GM13976 (cell line): ENCODE measurements around the gene ORC5.

Source experiments
- DNase-seq: peaks from one replicate; pipeline ENCODE4 v3.0.0; 2012; ENCODE audit warnings: low spot score
- in situ Hi-C: fragments of 300-500 bp; cut with MboI; formaldehyde crosslinking; loops from one replicate; pipeline ENCODE4 v1.12.0; 2022; ENCODE audit warnings: low sequenced_read_pairs, mixed read lengths, inconsistent platforms; ENCODE audit not compliant: unreplicated experiment
- TF ChIP-seq, protein P1 (sequence below): IDR thresholded peaks from 2 replicates; pipeline ENCODE4 v1.5.1; 2012; ENCODE audit warnings: borderline replicate concordance, mild to moderate bottlenecking; ENCODE audit not compliant: insufficient read depth; ENCODE audit errors: extremely low read depth, missing control alignments, control extremely low read depth

Gene ORC5

DNA sequence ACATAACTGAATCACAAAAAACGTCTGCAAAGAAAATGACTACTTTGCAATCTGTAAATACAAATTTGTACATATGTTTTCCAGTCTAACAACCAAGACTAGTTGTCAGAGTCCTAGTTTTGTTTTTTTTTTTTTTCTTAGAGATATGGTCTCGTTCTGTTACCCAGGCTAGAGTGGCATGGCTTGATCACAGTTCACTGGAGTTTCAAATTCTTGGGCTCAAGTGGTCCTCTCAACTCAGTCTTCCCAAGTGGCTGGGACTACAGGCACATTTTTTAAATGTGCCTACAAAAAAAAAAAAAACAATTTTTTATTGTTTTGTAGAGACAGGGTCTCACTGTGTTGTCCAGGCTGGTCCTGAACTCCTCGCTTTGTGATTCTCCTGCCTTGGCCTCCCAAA lies 70.8 kb downstream of the ORC5 start:
- TF ChIP-seq, protein P1, sequence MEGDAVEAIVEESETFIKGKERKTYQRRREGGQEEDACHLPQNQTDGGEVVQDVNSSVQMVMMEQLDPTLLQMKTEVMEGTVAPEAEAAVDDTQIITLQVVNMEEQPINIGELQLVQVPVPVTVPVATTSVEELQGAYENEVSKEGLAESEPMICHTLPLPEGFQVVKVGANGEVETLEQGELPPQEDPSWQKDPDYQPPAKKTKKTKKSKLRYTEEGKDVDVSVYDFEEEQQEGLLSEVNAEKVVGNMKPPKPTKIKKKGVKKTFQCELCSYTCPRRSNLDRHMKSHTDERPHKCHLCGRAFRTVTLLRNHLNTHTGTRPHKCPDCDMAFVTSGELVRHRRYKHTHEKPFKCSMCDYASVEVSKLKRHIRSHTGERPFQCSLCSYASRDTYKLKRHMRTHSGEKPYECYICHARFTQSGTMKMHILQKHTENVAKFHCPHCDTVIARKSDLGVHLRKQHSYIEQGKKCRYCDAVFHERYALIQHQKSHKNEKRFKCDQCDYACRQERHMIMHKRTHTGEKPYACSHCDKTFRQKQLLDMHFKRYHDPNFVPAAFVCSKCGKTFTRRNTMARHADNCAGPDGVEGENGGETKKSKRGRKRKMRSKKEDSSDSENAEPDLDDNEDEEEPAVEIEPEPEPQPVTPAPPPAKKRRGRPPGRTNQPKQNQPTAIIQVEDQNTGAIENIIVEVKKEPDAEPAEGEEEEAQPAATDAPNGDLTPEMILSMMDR, result no peak
- no peak for DNase-seq
- in situ Hi-C loops, result no loop called here

DNA sequence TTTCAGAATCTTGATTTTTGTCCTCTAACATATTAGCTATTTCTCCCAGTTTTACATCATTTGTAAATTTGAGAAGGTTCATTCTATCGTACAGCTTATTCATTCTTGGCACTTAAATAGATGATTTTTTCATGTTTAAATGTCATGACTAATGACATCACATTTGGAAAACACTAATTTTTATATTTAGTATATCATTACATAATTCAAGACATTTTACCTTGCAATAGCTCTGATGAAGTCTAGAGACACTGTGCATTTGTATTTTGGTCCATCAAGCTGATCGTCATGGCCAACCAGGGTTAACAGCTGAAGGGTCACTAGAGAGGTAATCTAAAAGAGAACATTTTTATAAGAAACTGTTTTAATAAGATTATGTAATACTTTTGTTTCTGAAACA lies 71.3 kb downstream of the ORC5 start:
- in situ Hi-C loops, result no loop called here
- TF ChIP-seq, protein P1, result no peak
- no peak for DNase-seq

GRCh38 chr7:104135760-104136558 lies 71.9 kb downstream of the ORC5 start:
- in situ Hi-C loops, result no loop called here
- TF ChIP-seq, protein P1, result no peak
- no peak for DNase-seq

DNA sequence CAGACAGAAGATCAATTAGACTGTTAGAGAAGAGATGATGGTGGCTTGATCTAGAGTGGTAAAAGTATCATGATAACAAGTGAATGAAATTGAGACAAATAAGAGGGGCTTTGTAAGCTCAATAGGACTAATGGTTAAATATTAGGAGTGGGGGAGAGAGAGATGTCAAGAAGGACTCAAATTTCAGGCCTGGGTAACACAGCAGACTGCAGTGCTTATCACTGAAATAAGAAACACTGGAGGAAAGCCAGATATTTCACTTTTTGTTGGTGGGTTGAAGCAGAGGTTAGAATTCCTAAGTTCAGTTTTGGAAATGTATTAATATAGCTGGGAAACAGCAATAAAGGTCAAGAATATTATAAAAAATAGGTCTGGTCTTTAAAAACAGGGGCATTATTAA lies 74.6 kb downstream of the ORC5 start:
- TF ChIP-seq, protein P1, result no peak
- in situ Hi-C loops, result no loop called here
- DNase-seq, result no peak

DNA sequence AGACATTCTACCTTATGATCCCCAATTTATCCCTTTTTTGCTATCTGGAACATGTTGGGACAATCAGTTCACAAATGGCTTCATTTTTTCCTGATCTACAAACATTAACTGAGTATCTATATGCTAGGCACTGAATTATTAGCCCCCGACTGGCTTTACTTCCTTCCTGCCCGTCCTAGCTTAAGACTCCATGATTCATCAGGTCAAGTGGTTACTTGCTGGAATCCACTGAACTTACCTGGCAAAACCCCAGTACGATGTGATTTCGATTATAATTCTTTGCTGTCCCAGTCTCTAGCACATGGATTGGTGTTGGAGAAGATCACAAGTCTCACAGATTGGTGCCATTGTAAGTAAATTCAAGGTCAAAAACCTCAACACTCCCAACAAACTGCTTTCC lies 77.1 kb downstream of the ORC5 start:
- DNase-seq, result no peak
- in situ Hi-C loops, result no loop called here
- TF ChIP-seq, protein P1, result no peak

DNA sequence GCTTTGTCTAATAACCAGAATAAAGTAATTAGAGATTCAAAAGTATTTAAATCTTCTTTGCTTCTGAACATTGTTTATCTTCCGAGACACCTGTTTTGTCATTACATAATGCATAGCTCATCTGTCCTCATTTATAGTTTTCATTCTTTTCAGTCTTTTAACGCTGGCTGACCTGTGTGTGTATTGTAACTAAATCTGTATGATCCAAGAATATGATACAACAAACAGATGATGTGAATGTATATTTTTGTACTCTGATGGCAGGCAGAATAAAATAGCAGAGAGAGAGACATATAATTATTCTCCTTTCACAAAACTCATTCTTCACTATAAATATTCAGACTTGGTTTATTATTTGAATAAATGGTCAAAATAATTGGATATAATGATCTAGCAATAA lies 80.6 kb downstream of the ORC5 start:
- TF ChIP-seq, protein P1, result no peak
- in situ Hi-C loops, result no loop called here
- DNase-seq, result no peak
